ENCODE data around the gene CCL27.

The CCL27 gene

GRCh38 chr9:34627716-34628655 lies 34.5 kb downstream of the CCL27 start:
- DNase-seq (ENCODE audit: low read depth): no peak

GRCh38 chr9:34625186-34625486 lies 37.3 kb downstream of the CCL27 start:
- no peak for DNase-seq (ENCODE audit: low read depth)

GRCh38 chr9:34624475-34625185 lies 37.8 kb downstream of the CCL27 start:
- DNase-seq (ENCODE audit: low read depth): no peak

GRCh38 chr9:34623374-34624235 lies 38.9 kb downstream of the CCL27 start:
- DNase-seq (ENCODE audit: low read depth): no peak

GRCh38 chr9:34620061-34620994 lies 42.1 kb downstream of the CCL27 start, which contains the start of gene DCTN3:
TSS of gene DCTN3 (minus strand) at chr9:34620495. CDS start at chr9:34620464, 31 bp downstream.
- peak; percentile 93 for DNase-seq (ENCODE audit: low read depth)

GRCh38 chr9:34615132-34615531 lies 47.3 kb downstream of the CCL27 start:
- no peak for DNase-seq (ENCODE audit: low read depth)

- DNase-seq (ENCODE audit: low read depth): peak; percentile 60
These were observed 49.6 kb downstream of the CCL27 start for GRCh38 chr9:34612788-34613390.
